ENCODE measurements around the gene EDARADD. TPM values are rescaled to one million over a fixed set of nuclear protein-coding genes. Genes with fewer than 3 reads are reported as not detected.
"Not testable (repeated sequence)": the region's sequence is repeated elsewhere in the genome, so short reads cannot be mapped to it uniquely, and the experiment has no call there.

EDARADD gene
- total RNA-seq, 2 experiments from 2014 or later, result not detected

DNA sequence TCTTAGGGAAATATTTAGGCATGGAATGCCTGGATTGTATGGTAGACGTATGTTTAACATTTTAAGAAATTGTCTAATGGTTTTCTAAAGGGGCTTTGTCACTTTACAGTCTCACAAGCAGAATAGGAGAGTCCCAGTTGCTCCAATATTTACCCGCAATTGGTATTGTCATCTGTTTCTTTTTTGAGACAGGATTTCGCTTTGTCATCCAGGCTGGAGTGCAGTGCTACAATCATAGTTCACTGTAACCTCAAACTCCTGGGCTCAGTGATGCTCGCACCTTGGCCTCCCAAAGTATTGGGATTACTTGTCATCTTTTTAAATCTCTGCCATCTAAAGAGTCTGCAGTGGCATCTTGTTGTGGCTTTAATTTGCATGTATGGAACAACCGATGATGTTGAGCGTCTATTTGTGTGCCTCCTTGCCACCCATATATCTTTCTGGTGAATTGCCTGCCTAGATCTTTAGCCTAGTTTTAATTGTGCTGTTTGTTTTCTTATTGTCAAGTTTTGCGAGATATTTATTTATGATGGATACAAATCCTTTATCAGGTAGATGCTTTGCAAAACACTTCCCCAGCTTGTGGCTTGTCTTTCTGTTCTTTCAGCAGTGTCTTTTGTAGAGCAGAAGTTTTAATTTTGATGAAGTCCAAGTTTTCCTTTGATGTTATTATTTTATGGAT, 32.0 kb upstream of the EDARADD start:
- Histone ChIP-seq H3K79me2 (ENCODE audit: insufficient read depth, low read depth, low read length) (no peaks in the 10 kb centered on the region), H3K9me2 (ENCODE audit: insufficient read depth, low read length) (no peaks in the 10 kb centered on the region), H2AFZ (ENCODE audit: low read length) (no peak overlapping the region), H3K27ac (ENCODE audit: low read depth, low read length, poor library complexity, severe bottlenecking) (no peak overlapping the region), H3K4me1 (ENCODE audit: insufficient read depth, low read length, poor library complexity, severe bottlenecking) (no peaks in the 10 kb centered on the region), H3K4me2 (ENCODE audit: low read length) (no peak overlapping the region), H4K20me1 (ENCODE audit: insufficient read depth, low read length) (no peaks in the 10 kb centered on the region), H3K36me3 (ENCODE audit: insufficient read depth, low read length) (no peaks in the 10 kb centered on the region), H3K4me3 (ENCODE audit: low read depth, low read length, poor library complexity, severe bottlenecking) (no peak overlapping the region), H3K9me3 (ENCODE audit: low read length) (no peaks in the 10 kb centered on the region)
- no TSS peak for BruUV-seq (replicated peaks)
- TF ChIP-seq EZH2phosphoT487 (IDR thresholded peaks at IDR 0.05; ENCODE audit: borderline replicate concordance, low read depth, low read length), result no peak
- TF ChIP-seq, protein P1, sequence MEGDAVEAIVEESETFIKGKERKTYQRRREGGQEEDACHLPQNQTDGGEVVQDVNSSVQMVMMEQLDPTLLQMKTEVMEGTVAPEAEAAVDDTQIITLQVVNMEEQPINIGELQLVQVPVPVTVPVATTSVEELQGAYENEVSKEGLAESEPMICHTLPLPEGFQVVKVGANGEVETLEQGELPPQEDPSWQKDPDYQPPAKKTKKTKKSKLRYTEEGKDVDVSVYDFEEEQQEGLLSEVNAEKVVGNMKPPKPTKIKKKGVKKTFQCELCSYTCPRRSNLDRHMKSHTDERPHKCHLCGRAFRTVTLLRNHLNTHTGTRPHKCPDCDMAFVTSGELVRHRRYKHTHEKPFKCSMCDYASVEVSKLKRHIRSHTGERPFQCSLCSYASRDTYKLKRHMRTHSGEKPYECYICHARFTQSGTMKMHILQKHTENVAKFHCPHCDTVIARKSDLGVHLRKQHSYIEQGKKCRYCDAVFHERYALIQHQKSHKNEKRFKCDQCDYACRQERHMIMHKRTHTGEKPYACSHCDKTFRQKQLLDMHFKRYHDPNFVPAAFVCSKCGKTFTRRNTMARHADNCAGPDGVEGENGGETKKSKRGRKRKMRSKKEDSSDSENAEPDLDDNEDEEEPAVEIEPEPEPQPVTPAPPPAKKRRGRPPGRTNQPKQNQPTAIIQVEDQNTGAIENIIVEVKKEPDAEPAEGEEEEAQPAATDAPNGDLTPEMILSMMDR (conservative IDR thresholded peaks at IDR 0.05; ENCODE audit: low read length), result no peak
- POLR2A ChIA-PET, result no interaction called here
- CTCF ChIA-PET (ENCODE audit: unreplicated experiment), result no interaction called here
- intact Hi-C loops (cut with micrococcal nuclease; ENCODE audit: unreplicated experiment), result no loop called here
- DNase-seq (ENCODE audit: low spot score), result no peak

DNA sequence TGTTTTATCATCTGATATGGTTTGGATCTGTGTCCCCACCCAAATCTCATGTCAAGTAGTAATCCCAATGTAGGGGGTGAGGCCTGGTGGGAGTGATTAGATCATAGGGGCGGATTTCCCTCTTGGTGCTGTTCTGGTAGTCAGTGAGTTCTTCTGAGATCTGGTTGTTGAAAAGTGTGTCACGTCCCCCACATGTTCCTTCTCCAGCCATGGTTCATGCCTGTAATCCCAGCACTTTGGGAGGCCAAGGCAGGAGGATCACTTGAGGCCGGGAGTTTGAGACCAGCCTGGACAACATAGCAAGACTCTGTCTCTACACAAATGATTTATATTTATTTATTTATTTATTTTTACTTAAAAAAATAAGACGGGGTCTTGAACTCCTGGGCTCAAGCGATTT, 30.8 kb upstream of the EDARADD start:
- no TSS peak for BruUV-seq (replicated peaks)
- H3K9me2 ChIP-seq (ENCODE audit: insufficient read depth, low read length), result no peaks in the 10 kb centered on the region
- no peak overlapping the region for H3K4me3 ChIP-seq (ENCODE audit: low read depth, low read length, poor library complexity, severe bottlenecking)
- intact Hi-C loops (cut with micrococcal nuclease; ENCODE audit: unreplicated experiment), result no loop called here
- no peaks in the 10 kb centered on the region for H3K36me3 ChIP-seq (ENCODE audit: insufficient read depth, low read length)
- H3K4me1 ChIP-seq (ENCODE audit: insufficient read depth, low read length, poor library complexity, severe bottlenecking), result no peaks in the 10 kb centered on the region
- CTCF ChIA-PET (ENCODE audit: unreplicated experiment), result no interaction called here
- no peak for DNase-seq (ENCODE audit: low spot score)
- no peak overlapping the region for H2AFZ ChIP-seq (ENCODE audit: low read length)
- POLR2A ChIA-PET, result no interaction called here
- no peak overlapping the region for H3K27ac ChIP-seq (ENCODE audit: low read depth, low read length, poor library complexity, severe bottlenecking)
- TF ChIP-seq, protein P1 (conservative IDR thresholded peaks at IDR 0.05; ENCODE audit: low read length), result no peak
- TF ChIP-seq EZH2phosphoT487 (IDR thresholded peaks at IDR 0.05; ENCODE audit: borderline replicate concordance, low read depth, low read length), result no peak
- H4K20me1 ChIP-seq (ENCODE audit: insufficient read depth, low read length), result no peaks in the 10 kb centered on the region
- H3K79me2 ChIP-seq (ENCODE audit: insufficient read depth, low read depth, low read length), result no peaks in the 10 kb centered on the region
- no peaks in the 10 kb centered on the region for H3K9me3 ChIP-seq (ENCODE audit: low read length)
- H3K4me2 ChIP-seq (ENCODE audit: low read length), result no peak overlapping the region

DNA sequence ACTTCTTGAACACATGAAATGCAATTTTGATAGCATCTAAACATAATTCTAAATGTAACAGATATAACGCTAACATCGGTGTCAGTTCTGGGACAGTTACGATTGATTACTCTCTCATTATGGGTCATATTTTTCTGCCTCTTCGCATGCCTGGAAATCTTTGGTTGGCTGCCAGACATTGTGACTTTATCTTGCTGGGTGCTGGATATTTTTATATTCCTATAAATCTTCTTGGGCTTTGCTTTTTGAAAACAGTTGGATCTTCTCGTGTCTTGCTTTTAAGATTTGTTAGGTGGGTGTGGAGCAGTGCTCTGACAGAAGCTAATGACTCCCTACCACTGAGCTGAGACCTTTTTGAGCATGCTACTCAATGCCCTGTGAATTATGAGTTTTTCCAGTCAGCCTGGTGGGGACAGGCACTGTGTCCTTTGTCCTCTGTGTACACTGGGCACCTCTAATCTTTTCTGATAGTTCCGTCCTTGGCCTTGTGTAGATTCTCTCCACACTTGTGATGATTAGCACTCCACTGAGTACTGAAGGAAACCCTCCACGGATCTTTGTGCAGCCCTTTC, 28.0 kb upstream of the EDARADD start:
- no peaks in the 10 kb centered on the region for H3K36me3 ChIP-seq (ENCODE audit: insufficient read depth, low read length)
- TF ChIP-seq, protein P1 (conservative IDR thresholded peaks at IDR 0.05; ENCODE audit: low read length), result no peak
- no peak overlapping the region for H3K27ac ChIP-seq (ENCODE audit: low read depth, low read length, poor library complexity, severe bottlenecking)
- H3K9me2 ChIP-seq (ENCODE audit: insufficient read depth, low read length), result no peaks in the 10 kb centered on the region
- no peak overlapping the region for H3K4me2 ChIP-seq (ENCODE audit: low read length)
- CTCF ChIA-PET (ENCODE audit: unreplicated experiment), result no interaction called here
- no peaks in the 10 kb centered on the region for H3K4me1 ChIP-seq (ENCODE audit: insufficient read depth, low read length, poor library complexity, severe bottlenecking)
- no TSS peak for BruUV-seq (replicated peaks)
- no peak overlapping the region for H2AFZ ChIP-seq (ENCODE audit: low read length)
- H3K79me2 ChIP-seq (ENCODE audit: insufficient read depth, low read depth, low read length), result no peaks in the 10 kb centered on the region
- no peak for DNase-seq (ENCODE audit: low spot score)
- intact Hi-C loops (cut with micrococcal nuclease; ENCODE audit: unreplicated experiment), result no loop called here
- H3K4me3 ChIP-seq (ENCODE audit: low read depth, low read length, poor library complexity, severe bottlenecking), result no peak overlapping the region
- no peaks in the 10 kb centered on the region for H4K20me1 ChIP-seq (ENCODE audit: insufficient read depth, low read length)
- POLR2A ChIA-PET, result interaction anchor here (0.5 to 0.6 kb wide), 2 partner anchors 17 to 104 kb away, joined by 3 to 8 read pairs; no protein-coding TSS in a partner anchor
- H3K9me3 ChIP-seq (ENCODE audit: low read length), result no peaks in the 10 kb centered on the region

DNA sequence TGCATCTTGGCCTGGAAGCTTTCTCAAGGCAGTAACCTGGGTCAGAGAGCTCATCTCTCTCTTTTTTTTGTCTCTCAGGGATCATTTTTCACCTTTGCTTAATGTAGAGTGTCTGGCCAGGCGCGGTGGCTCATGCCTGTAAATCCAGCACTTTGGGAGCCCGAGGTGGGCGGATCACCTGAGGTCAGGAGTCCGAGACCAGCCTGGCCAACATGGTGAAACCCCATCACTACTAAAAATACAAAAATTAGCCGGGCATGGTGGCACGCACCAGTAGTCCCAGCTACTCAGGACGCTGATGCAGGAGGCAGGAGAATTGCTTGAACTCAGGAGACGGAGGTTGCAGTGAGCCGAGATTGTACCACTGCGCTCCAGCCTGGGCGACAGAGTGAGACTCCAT, 27.4 kb upstream of the EDARADD start:
- intact Hi-C loops (cut with micrococcal nuclease; ENCODE audit: unreplicated experiment); H3K4me3 ChIP-seq (ENCODE audit: low read depth, low read length, poor library complexity, severe bottlenecking); H3K4me1 ChIP-seq (ENCODE audit: insufficient read depth, low read length, poor library complexity, severe bottlenecking); H3K9me2 ChIP-seq (ENCODE audit: insufficient read depth, low read length); BruUV-seq (replicated peaks); H3K9me3 ChIP-seq (ENCODE audit: low read length); H2AFZ ChIP-seq (ENCODE audit: low read length); H4K20me1 ChIP-seq (ENCODE audit: insufficient read depth, low read length); DNase-seq (ENCODE audit: low spot score); H3K79me2 ChIP-seq (ENCODE audit: insufficient read depth, low read depth, low read length); H3K27ac ChIP-seq (ENCODE audit: low read depth, low read length, poor library complexity, severe bottlenecking); H3K36me3 ChIP-seq (ENCODE audit: insufficient read depth, low read length); H3K4me2 ChIP-seq (ENCODE audit: low read length); CTCF ChIA-PET (ENCODE audit: unreplicated experiment): not testable (repeated sequence)
- POLR2A ChIA-PET, result interaction anchor here (0.5 to 0.6 kb wide), 2 partner anchors 18 to 103 kb away, joined by 3 to 8 read pairs; no protein-coding TSS in a partner anchor
